Stimulated activated naive CD4-positive, alpha-beta T cell treated with Interleukin-2 at 50 U/mL for 16 hours (primary cell): ENCODE data around the gene ADPGK.
"Not testable (repeated sequence)": the region's sequence is repeated elsewhere in the genome, so short reads cannot be mapped to it uniquely, and the experiment has no call there.

Experiments used
- DNase-seq: peaks from one replicate; lab custom pipeline; 2025; lab: John Stamatoyannopoulos, UW

Gene ADPGK

GRCh38 chr15:72751751-72752455 is 31.7 kb downstream of the ADPGK start:
- DNase-seq, result no peak

DNA sequence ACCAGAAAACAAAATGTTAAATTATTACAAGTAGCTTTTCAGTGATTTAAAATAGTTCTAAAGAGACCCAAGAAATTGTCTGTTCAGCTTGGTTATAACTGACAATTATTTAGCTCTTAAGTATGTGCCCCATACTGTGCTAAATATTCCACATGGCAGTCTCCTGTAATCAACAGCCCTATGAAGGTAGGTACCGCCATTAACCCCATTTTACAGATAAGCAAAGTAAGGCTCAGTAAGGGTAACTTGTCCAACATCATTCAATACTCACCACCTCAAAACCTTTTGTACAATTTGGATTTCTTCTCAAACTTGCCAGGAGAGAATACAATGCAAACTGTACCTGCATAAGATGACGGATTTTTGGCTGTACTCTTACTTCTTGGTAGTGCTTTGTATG is 33.9 kb downstream of the ADPGK start:
- no peak for DNase-seq

GRCh38 chr15:72740219-72740618 is 43.3 kb downstream of the ADPGK start:
- DNase-seq, result no peak

GRCh38 chr15:72737723-72738122 is 45.8 kb downstream of the ADPGK start:
- DNase-seq, result no peak

DNA sequence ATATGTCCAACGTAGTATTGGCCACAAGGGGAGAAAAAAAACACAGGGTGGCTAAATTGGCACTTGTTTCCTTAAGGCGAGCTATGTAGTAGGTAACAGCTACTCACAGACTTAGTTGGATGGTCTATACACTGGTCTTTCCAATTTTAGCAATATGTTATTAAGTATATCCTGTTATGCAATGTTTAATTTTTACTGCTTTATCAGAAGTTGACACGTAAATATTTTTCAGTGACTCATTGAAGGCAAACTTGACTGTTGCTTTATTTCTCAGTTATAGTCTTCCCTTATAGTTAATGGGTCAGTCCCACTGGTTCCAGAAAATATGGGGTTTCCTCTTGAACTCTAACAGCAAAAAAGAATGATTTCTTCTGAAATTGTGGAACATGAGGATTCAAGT is 46.5 kb downstream of the ADPGK start:
- no peak for DNase-seq

- DNase-seq, result no peak
Measured at GRCh38 chr15:72735111-72735510, 48.4 kb downstream of the ADPGK start.

DNA sequence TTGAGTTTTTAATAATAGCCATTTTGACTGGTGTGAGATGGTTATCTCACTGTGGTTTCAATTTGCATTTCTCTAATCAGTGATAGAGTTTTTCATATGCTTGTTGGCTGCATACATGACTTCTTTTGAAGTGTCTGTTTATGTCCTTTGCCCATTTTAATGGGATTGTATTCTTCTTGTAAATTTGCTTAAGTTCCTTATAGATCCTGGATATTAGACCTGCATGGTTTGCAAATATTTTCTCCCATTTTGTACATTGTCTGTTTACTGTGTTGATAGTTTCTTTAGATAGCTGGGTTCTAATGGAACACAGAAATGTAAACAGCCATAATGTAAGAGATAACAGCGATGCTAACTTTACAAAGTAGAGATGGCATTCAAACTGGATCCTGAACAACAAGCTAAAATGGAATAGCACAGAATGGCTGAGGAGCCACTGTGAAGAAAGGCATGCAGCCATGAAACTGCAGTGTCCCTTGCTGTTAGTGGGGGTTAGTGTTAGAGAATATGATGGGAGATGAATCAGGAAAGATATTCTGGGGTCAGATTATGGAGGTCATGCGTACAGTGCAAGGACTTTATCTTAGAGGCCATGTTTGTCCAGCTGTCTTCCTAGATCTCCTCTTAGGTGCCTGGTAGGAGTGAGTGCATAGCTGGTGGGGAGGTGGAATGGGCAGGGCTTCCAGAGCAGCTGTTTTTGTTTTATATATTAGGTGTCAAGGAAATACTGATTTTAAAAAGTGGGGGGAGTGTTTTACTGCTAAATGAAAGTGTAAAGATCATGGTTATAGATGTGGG is 49.4 kb downstream of the ADPGK start:
- no peak for DNase-seq

DNA sequence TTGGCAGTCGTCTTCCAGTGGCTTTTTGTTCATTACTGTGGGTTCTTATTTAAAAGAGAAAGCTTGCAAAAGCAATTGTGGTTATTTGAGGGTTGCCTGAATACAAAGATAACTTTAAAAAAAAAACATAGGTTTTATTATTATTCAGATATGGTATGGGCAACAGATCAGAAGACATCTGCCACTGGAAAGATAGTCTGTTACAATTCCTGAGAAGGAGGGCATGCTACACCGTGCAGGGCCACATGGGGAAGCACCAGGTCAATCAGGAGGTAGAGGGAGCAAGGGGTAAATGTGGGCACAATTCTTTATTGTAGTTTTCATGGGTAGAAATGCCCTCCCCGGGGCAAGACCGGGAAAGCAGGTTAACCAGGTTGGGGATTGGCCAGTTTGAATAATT is 51.0 kb downstream of the ADPGK start:
- DNase-seq, result no peak

DNA sequence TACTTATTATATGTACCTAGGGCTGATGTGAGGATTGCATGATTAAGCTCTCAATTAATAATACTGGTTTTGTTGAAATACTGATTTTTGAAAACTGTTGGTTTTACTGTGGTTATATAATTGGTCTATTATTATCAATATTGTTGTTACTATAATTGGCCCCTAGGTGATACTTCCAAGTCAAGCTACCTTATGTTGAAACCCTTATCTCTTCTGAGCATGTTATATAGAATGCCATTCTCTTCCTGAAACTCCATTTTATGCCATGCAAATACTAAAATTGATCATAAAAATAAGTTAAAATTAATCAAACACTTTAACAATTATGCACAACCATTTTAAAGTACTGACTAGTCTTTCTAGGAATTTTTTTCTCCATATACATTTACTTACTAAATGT is 51.5 kb downstream of the ADPGK start:
- no peak for DNase-seq

- DNase-seq, result no peak
Measured at GRCh38 chr15:72728821-72729220, 54.7 kb downstream of the ADPGK start.

DNA sequence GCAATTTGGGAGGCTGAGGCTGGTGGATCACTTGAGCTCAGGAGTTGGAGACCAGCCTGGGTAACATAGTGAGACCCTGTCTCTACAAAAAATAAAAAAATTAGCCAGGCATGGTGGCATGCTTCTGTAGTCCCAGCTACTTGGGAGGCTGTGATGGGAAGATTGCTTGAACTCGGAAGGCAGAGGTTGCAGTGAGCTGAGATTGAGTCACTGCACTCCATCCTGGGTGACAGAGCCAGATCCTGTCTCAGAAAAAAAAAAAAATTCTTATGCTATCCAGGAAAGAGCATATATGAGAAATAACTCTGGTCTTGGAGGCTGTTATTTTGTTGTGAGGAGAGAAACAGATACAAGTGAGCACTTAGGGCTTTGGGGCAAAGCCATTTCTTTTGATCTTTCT is 55.3 kb downstream of the ADPGK start:
- DNase-seq, result not testable (repeated sequence)

DNA sequence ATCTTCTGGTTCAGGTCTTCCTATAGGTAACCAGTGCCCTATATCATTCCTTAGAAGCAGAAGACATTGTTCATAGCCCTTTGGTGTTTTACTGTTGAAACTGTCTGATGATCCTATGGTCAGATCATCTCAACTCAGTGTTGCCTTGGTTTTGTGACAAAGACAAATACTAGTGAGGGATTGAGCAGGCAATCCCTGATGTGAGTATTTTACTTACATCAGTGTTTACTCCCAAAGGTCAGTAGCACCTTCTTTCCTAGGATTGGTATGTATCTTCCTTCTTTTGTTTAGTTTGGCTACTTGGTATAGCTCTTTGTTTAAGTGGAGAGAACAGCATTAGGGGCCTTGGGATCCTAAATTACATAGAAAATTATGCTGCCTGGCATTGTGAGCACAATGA is 56.4 kb downstream of the ADPGK start:
- no peak for DNase-seq

GRCh38 chr15:72725851-72726250 is 57.7 kb downstream of the ADPGK start:
- not testable (repeated sequence) for DNase-seq

DNA sequence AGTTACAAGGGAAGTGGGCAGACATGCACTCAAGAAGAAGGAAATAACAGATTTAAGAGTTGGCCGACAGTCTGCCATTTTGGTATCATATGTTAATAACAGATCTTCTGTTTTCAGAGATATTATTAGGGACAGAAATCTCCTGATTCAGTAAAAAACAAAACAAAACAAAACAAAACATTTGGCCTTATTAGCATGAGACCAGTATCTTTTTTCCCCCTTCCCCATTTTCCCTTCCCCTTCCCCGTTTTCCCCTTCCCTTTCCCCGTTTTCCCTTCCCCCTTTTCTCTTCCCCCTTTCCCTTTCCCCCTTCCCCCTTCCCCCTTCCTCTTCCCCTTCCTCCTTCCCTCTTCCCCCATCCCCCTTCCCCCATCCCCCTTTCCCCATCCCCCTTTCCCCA is 58.1 kb downstream of the ADPGK start:
- DNase-seq, result no peak

DNA sequence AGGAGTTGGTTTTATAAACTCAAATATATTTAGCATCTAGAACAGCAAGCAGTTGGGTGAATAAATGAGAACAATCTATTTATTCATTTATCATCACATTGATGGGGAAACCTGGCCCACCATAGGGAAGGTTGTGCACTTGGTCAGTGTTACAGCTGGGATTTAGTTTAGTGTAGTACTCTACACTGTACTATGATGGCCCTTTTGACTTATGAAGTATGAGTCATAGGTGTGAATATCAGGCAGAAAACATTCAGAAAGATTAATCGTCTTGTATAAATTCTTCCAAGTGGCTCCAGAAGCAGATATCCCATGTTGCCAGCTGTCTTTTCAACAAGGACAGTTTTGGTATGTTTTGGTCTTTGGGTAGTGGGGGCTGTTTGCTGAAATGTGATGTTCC is 59.5 kb downstream of the ADPGK start:
- no peak for DNase-seq

DNA sequence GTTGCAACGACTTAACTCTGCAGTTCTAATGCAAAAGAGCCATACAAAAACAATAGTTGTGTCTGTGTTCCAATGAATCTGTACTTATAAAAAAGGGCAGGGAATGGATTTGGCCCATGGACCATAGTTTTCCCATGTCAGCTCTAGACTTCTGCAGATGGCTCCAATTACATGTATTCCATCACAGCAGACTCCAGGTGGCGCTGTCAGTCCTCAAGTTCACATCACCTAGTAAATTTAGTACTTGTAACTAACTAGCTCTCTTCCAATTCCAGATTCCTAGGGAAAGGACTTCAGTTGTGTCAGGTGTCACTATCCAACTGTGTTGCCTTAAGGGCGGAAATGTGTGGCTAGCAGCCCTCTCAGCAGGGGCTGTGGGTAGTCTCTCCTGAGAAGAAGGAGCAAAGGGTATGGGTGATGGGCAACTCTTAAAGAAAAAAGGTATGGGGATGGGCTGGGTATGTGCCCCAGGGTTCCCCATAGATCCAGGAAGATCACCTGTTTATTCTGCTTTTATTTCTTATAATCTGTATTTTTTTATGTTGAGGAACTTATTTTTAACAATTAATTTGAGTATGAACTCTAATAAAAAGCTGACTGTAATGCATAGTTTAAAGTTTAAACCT is 61.4 kb downstream of the ADPGK start:
- DNase-seq, result peak; percentile 57

DNA sequence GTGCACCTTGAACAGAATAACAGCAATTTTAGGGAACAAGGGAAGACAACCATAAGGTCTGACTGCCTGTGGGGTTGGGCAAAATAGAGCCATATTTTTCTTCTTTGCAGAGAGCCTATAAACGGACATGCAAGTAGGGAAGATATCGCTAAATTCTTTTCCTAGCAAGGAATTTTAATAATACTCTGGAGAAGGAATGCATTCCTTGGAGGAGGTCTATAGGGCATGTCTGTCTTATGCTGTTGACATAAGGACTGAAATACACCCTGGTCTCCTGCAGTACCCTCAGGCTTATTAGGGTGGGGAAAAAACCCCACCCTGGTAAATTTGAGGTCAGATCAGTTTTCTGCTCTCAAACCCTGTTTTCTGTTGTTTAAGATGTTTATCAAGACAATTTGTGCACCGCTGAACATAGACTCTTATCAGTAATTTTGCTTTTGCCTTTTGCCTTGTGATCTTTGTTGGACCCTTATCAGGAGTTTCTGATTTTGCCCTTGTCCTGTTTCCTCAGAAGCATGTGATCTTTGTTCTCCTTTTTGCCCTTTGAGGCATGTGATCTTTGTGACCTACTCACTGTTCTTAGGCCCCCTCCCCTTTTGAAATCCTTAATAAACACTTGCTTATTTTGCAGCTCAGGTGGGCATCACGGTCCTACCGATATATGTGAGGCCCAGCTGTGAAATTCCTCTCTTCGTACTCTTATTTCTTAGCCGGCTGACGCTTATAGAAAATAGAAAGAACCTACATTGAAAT is 74.8 kb downstream of the ADPGK start:
- DNase-seq, result not testable (repeated sequence)

DNA sequence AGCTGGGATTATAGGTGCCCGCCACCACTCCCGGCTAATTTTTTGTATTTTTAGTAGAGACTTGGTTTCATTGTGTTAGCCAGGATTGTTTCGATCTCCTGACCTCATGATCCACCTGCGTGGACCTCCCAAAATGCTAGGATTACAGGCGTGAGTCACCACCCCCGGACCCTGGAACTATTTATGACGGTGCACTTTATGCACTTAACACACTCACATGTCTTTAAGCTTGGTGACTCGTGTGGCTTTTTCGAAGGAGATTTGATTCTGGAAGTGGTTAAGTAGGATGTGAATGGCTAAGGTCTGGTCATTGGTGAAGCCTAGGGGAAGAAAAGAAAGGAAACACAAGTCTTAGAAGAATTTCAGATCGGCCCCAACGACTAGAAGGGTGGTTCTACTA is 77.3 kb downstream of the ADPGK start:
- no peak for DNase-seq
